MM.1S (cell line): ENCODE measurements around the gene AKR1B15.

Experiments used
- DNase-seq: peaks from one replicate; pipeline ENCODE4 v3.0.0-alpha.2; 2015
- H2AFZ ChIP-seq: fragments of 300-600 bp; sonication (generic); 2 replicates; pipeline ENCODE4 v1.6.0; 2016; ENCODE audit warnings: antibody characterized with exemption, low read length
- H3F3A ChIP-seq: fragments of 300-600 bp; sonication (generic); 2 replicates; pipeline ENCODE4 v1.6.1; 2016; ENCODE audit warnings: mild to moderate bottlenecking, antibody characterized with exemption, low read length, moderate library complexity, mixed read lengths; ENCODE audit not compliant: insufficient read depth
- H3K27ac ChIP-seq: fragments of 300-600 bp; sonication (generic); 2 replicates; pipeline ENCODE4 v1.5.1; 2016; ENCODE audit warnings: mild to moderate bottlenecking, low read length
- H3K27me3 ChIP-seq: fragments of 300-600 bp; sonication (generic); replicated peaks from 2 replicates; pipeline ENCODE4 v1.6.0; 2016; ENCODE audit warnings: low read length; ENCODE audit not compliant: insufficient read depth
- H3K36me3 ChIP-seq: fragments of 300-600 bp; sonication (generic); replicated peaks from 2 replicates; pipeline ENCODE4 v1.6.1; 2016; ENCODE audit warnings: mild to moderate bottlenecking, low read length, mixed read lengths; ENCODE audit not compliant: insufficient read depth
- H3K4me1 ChIP-seq: fragments of 300-600 bp; sonication (generic); 2 replicates; pipeline ENCODE4 v1.6.1; 2016; ENCODE audit warnings: low read length, mixed read lengths
- H3K4me2 ChIP-seq: fragments of 300-600 bp; sonication (generic); 2 replicates; pipeline ENCODE4 v1.6.0; 2016; ENCODE audit warnings: low read depth, low read length
- H3K4me3 ChIP-seq: fragments of 300-600 bp; sonication (generic); 2 replicates; pipeline ENCODE4 v1.5.1; 2016; ENCODE audit warnings: low read length, mixed read lengths
- H3K79me2 ChIP-seq: fragments of 300-600 bp; sonication (generic); 2 replicates; pipeline ENCODE4 v1.6.1; 2016; ENCODE audit warnings: mixed run types, low read length, mixed read lengths
- H3K9ac ChIP-seq: fragments of 300-600 bp; sonication (generic); 2 replicates; pipeline ENCODE4 v1.6.1; 2016; ENCODE audit warnings: low read length, mixed read lengths
- H3K9me2 ChIP-seq: fragments of 300-600 bp; sonication (generic); replicated peaks from 2 replicates; pipeline ENCODE4 v1.6.1; 2016; ENCODE audit warnings: mild to moderate bottlenecking, low read length, mixed read lengths; ENCODE audit not compliant: insufficient read depth
- H3K9me3 ChIP-seq: fragments of 300-600 bp; sonication (generic); replicated peaks from 2 replicates; pipeline ENCODE4 v1.6.1; 2016; ENCODE audit warnings: mild to moderate bottlenecking, low read length, mixed read lengths; ENCODE audit not compliant: insufficient read depth
- H4K20me1 ChIP-seq: fragments of 300-600 bp; sonication (generic); 2 replicates; pipeline ENCODE4 v1.6.1; 2016; ENCODE audit warnings: mild to moderate bottlenecking, low read length, moderate library complexity, mixed read lengths; ENCODE audit not compliant: insufficient read depth
- EZH2 ChIP-seq: fragments of 300-600 bp; sonication (generic); optimal IDR thresholded peaks from 2 replicates; pipeline ENCODE3; 2017; ENCODE audit warnings: low read depth, mild to moderate bottlenecking, antibody characterized with exemption, low read length, mixed read lengths
- EZH2phosphoT487 ChIP-seq: fragments of 300-600 bp; sonication (generic); IDR thresholded peaks from 2 replicates; pipeline ENCODE4 v1.6.1; 2018; ENCODE audit warnings: antibody characterized with exemption, low read length
- TF ChIP-seq, protein P1 (sequence below): fragments of 300-600 bp; sonication (generic); IDR thresholded peaks from 2 replicates; pipeline ENCODE4 v1.5.1; 2016; ENCODE audit warnings: antibody characterized with exemption, low read length, mixed read lengths

The AKR1B15 gene

DNA sequence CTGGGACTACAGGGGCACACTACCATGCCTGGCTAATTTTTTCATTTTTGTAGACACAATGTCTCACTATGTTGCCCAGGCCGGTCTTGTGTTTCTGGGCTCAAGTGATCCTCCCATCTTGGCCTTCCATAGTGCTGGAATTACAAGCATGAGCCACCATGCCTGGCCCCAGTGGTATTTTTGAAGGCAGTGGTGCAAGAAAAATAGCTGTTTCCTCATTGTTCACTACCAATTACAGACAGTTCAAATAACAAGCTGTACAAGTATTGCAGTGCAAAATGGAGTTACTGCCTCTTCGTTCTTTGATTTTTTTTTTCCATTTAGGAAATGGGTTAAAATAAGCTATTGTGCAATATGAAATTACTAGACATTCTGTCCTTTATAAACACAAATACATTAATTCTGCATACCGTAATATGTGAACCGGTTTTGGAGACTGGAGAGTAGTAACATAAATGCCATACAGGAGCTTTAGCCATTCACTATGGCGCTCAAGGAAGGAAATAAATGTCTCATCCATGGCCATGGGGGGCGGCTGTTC is 62.8 kb downstream of the AKR1B15 start:
- Histone ChIP-seq H3K36me3 (no peaks in the 10 kb centered on the region), H2AFZ (no peak overlapping the region), H3K9me2 (no peaks in the 10 kb centered on the region), H3K79me2 (no peaks in the 10 kb centered on the region), H3K4me3 (no peak overlapping the region), H3K27ac (no peak overlapping the region), H3K4me1 (no peaks in the 10 kb centered on the region), H3K9ac (no peak overlapping the region), H4K20me1 (no peaks in the 10 kb centered on the region), H3K27me3 (no peaks in the 10 kb centered on the region), H3K4me2 (no peak overlapping the region), H3F3A (no peaks in the 10 kb centered on the region), H3K9me3 (no peaks in the 10 kb centered on the region)
- TF ChIP-seq EZH2 (no peak), EZH2phosphoT487 (no peak)
- TF ChIP-seq, protein P1, sequence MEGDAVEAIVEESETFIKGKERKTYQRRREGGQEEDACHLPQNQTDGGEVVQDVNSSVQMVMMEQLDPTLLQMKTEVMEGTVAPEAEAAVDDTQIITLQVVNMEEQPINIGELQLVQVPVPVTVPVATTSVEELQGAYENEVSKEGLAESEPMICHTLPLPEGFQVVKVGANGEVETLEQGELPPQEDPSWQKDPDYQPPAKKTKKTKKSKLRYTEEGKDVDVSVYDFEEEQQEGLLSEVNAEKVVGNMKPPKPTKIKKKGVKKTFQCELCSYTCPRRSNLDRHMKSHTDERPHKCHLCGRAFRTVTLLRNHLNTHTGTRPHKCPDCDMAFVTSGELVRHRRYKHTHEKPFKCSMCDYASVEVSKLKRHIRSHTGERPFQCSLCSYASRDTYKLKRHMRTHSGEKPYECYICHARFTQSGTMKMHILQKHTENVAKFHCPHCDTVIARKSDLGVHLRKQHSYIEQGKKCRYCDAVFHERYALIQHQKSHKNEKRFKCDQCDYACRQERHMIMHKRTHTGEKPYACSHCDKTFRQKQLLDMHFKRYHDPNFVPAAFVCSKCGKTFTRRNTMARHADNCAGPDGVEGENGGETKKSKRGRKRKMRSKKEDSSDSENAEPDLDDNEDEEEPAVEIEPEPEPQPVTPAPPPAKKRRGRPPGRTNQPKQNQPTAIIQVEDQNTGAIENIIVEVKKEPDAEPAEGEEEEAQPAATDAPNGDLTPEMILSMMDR: no peak
- DNase-seq: no peak

DNA sequence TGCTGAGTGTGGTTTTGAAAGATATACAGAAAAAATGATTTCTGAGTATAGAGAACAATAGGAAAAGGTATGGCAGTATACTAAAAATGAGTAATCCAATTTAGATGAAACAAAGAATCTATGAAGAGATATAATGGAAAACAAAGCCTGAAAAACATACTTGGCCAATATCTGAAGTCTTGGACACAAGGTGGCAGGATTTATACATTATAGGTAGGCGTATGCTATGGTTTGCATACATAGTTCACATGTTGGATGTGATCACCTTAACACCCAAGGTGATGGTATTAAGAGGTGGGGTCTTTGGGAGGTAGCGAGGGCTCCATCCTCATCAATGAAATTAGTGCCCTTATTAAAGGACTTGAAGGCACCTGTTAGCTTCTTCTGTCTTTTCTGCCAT is 63.3 kb downstream of the AKR1B15 start:
- Histone ChIP-seq H3K9me3 (no peaks in the 10 kb centered on the region), H3F3A (no peaks in the 10 kb centered on the region), H3K27ac (no peak overlapping the region)

DNA sequence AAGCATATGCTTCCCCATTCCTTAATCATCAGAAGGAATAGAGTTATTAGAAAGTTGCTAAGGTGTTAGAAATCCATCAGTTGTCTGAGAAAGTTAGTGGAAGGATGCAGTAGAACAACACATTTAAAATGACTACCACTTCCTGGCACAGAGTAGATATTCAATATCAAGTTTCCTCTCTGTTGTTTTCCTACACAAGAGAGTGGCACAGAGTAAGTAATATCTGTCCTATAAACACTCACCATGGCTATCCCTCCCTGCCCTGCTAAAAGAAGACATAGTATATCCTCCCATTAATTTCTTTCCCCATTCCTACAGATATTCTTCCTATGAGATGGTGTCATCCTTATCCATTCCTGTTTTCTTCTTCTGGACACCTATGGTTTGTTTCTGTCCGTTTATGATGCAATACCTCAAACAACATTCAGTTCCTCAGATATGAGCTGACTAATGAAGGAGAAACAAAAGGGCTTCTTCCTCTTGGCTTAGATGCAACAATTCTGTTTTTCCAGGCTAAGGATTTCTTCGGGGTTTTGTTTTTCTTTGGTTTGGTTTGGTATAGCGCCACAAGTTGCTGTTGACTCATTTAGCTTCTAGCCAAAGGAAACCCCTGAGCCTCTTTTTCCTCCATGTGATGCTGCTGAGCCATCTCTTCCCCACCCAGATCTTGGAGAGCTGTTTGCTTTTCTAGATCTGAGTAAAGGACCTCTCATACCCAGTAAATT is 64.9 kb downstream of the AKR1B15 start:
- Histone ChIP-seq H3K4me1 (no peaks in the 10 kb centered on the region), H3K9ac (no peak overlapping the region), H3K9me3 (no peaks in the 10 kb centered on the region), H3K27ac (no peak overlapping the region), H2AFZ (no peak overlapping the region), H3K27me3 (no peaks in the 10 kb centered on the region), H3K36me3 (no peaks in the 10 kb centered on the region), H3K4me3 (no peak overlapping the region), H4K20me1 (no peaks in the 10 kb centered on the region), H3K4me2 (no peak overlapping the region), H3K79me2 (no peaks in the 10 kb centered on the region), H3F3A (no peaks in the 10 kb centered on the region), H3K9me2 (no peaks in the 10 kb centered on the region)
- TF ChIP-seq EZH2phosphoT487: no peak
- no peak for TF ChIP-seq EZH2
- TF ChIP-seq, protein P1: no peak
- DNase-seq: no peak

More for the DNA sequence above, 63.3 kb downstream of the AKR1B15 start:
- Histone ChIP-seq H3K4me2 (no peak overlapping the region), H3K9me2 (no peaks in the 10 kb centered on the region), H2AFZ (no peak overlapping the region), H3K36me3 (no peaks in the 10 kb centered on the region), H4K20me1 (no peaks in the 10 kb centered on the region), H3K4me3 (no peak overlapping the region), H3K79me2 (no peaks in the 10 kb centered on the region), H3K4me1 (no peaks in the 10 kb centered on the region), H3K9ac (no peak overlapping the region), H3K27me3 (no peaks in the 10 kb centered on the region)
- TF ChIP-seq EZH2 (no peak), EZH2phosphoT487 (no peak)
- TF ChIP-seq, protein P1: peak; percentile 35
- peak; percentile 27 for DNase-seq
